Vein endothelial cell (primary cell): ENCODE measurements around the gene PSMD8. TPM values are rescaled to one million over a fixed set of nuclear protein-coding genes. Genes with fewer than 3 reads are reported as not detected.

ENCODE experiments used
- total RNA-seq: library from RNA; depleted of rRNA; stranded (reverse); fragments of >200 nt; gene quantifications from 2 replicates; pipeline ENCODE4 v1.2.3, GENCODE V29; 2012

The PSMD8 gene
- total RNA-seq = 293 and 353 TPM in 2 replicates

DNA sequence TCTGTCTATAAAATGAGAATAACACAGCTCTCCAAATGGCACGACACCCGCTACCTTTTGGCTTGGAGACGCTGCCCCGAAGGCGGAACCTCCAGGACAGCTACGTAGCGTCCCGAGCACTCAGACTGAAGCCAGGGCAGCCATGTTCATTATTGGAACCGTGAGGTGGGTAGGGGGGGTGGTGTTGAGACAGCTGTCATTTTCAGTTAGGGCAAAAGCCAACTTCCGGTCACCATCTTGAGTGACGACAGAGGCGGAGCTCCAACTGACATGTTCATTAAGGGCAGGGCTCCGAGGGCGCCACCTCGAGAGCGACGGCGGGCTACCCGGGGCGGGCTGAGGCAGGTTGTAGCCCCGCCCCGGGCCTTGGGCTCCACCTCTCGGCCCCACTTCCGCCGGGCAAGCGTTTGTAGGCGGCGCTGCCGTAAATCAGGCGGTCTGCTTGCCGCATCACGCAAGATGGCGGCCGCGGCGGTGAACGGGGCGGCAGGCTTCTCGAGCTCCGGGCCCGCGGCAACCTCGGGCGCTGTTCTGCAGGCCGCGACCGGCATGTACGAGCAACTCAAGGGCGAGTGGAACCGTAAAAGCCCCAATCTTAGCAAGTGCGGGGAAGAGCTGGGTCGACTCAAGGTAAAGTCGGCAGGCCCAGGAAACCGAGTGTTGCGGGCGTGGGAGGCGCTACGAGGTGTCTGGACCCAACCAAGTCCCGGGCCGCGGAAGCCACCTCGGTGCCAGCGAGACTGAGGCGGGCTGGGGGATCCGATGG lies at the start of gene PSMD8:
PSMD8 (plus strand) TSS at position 240 of the 766 bp plus-strand sequence; CDS start at position 271, 31 bp downstream.

DNA sequence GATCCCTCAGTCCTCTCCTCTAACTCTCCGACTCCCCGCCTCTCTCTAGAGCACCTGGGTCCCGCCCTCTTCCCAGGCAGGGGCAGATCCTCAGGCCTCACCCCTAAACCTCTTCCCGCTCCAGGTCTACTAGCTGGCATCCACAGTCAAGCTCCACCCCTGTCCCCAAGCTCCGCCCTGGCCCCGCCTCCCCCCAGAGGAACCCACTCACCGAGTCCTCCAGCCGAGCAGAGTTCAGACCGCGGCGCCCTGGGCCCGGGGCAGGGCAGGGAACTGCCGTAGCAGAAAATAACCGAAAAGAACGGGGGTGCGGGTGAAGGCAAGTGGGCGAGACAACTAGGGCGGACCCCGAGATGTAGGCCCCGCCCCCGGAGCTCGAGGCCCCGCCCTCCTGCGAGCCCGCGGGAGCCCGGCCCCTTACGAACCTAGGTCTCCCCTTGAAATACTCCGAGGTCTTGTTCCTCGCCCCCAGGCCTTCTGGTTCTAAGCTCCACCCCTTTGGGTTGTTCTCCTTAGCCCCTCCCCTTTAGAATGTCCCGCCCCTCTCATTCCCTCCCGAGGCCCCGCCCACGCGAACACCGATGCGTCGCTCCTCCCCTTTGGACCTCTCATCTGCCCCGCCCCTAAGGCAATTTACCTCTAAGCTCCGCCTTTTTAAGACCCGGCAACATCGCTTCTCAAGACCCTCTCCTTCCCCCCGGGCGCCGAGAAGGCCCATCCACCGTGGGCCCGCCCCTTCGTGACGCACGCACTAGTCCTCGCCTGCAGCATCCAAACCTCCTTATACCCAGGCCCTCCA lies 13.4 kb downstream of the PSMD8 start, which contains the start of gene GGN:
GGN (minus strand) TSS at position 485 of the 799 bp plus-strand sequence. CDS start 773 bp downstream, outside the sequence.

DNA sequence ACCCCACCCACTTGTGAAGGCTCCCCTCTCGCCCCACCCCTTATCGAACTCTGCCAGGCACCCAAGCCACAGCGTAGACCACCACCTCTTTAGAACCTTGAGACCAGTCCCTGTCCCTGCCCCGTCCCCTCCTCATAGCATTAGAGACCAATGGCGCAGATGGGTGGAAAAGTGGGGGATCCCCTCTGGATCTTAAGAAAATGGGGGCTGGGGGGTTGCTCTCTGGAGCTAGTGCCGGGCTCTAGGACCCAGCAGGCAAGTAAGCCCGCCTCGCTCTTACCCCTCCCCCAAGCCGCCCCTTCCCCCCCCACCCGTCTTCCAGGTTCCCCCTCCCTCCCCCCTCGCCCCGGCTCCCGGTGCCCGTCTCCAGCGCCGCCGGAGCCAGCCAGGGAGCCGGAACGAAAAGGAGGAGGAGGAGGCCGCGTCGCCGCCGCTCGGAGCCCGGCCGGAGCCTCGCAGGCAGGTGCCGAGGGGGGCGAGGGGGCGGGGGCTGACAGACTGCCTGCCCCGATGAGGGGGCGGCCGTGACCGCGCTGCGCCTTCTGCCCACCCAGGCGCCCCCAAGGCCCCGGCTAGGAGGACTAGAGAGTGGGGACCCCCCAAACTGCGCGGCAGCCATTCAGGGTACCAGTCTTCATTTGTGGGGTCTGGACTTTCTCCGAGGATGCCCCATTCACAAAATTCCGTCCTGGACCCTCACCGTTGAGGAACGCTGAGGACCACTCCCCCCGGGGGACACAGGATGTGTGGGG lies 14.2 kb downstream of the PSMD8 start, which contains the start of gene SPRED3:
SPRED3 (plus strand) TSS at position 349 of the 752 bp plus-strand sequence. CDS start 1,606 bp downstream, outside the sequence.

GRCh38 chr19:38402967-38403674 lies 28.8 kb downstream of the PSMD8 start, which contains the start of gene FAM98C:
FAM98C (plus strand) TSS chr19:38403093; CDS start chr19:38403154, 61 bp downstream.

GRCh38 chr19:38425810-38426466 lies 51.6 kb downstream of the PSMD8 start, which contains the start of gene RASGRP4:
RASGRP4 (minus strand) TSS chr19:38426219; CDS start chr19:38426091, 128 bp downstream.

DNA sequence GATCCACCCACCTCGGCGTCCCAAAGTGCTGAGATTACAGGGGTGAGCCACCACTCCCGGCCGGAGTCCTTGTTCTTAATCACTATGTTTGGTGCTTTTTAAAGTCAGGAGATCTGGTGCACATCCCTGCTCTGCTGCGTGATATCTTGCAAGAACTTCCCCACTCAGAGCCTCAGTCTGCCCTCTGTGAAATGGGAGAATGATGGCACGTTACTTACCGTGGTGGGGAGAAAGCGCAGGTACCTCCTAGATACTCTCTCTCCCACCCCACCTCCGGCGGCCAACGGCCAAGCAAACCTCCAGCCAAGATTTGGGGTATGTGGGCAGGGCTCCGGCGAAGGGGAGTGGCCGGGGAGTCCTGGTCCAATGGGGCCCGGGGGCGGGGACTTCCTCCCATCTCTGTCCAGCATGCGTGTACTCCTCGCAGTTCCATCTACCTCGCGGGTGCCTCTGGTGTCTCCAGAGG lies 58.9 kb downstream of the PSMD8 start, which contains the start of gene RYR1:
RYR1 (plus strand) TSS at position 424 of the 466 bp plus-strand sequence. CDS start 139 bp downstream, outside the sequence.

Other genes starting within 250 kb of the PSMD8 start
- gene DPF1, start 150.3 kb upstream of the PSMD8 start, total RNA-seq = 0.48 and 1.6 TPM in 2 replicates
- 0.38 TPM in 1 of 2 replicates, not detected in the other for gene PPP1R14A, start 118.2 kb upstream of the PSMD8 start, total RNA-seq
- 3.3 and 7.2 TPM in 2 replicates for gene SPINT2, start 110.0 kb upstream of the PSMD8 start, total RNA-seq
- gene C19orf33, start 70.3 kb upstream of the PSMD8 start, total RNA-seq = 3.3 TPM in 1 of 2 replicates, not detected in the other
- gene YIF1B, start 58.6 kb upstream of the PSMD8 start, total RNA-seq = 70.9 and 91.8 TPM in 2 replicates
- gene KCNK6, start 54.7 kb upstream of the PSMD8 start, total RNA-seq = 5.2 and 5.8 TPM in 2 replicates
- 1.6 TPM in 2 replicates for gene CATSPERG, start 38.7 kb upstream of the PSMD8 start, total RNA-seq
- gene GGN, start 13.5 kb downstream of the PSMD8 start, total RNA-seq = 0.29 and 0.65 TPM in 2 replicates
- gene SPRED3, start 14.1 kb downstream of the PSMD8 start, total RNA-seq = 7.0 and 9.1 TPM in 2 replicates
- gene FAM98C, start 28.5 kb downstream of the PSMD8 start, total RNA-seq = 8.2 and 10.1 TPM in 2 replicates
- not detected in 2 replicates for gene RASGRP4, start 51.6 kb downstream of the PSMD8 start, total RNA-seq
- under 0.01 TPM in 1 of 2 replicates, not detected in the other for gene RYR1, start 59.1 kb downstream of the PSMD8 start, total RNA-seq
- gene MAP4K1, start 243.4 kb downstream of the PSMD8 start, total RNA-seq = 0.19 and 0.33 TPM in 2 replicates
- 369 and 446 TPM in 2 replicates for gene EIF3K, start 244.6 kb downstream of the PSMD8 start, total RNA-seq